GM15510 (cell line): ENCODE data around the gene CDK14.

Source experiments
- POLR2A ChIP-seq: IDR thresholded peaks from 3 replicates; pipeline ENCODE4 v1.6.1; 2011; ENCODE audit warnings: borderline replicate concordance; ENCODE audit not compliant: insufficient read length; ENCODE audit errors: extremely low read depth

The CDK14 gene

DNA sequence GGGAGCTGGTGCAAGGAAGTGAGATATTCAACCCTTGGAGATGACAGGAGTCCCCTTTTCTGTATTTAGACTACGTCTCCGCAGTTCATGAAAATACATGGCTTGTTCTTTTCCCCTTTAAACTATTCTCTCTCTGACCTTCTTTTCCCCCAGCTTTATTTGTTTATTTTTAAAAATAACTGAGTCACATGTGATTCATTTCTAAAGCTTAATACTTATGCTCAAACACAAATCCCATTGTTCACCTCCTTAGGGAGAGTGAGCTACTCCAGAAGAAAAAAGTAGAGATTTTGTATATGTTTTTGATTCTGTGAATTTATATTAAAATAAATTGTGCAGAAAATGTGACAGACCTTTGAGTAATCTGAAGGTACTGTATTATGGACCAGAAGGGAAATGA lies 632.2 kb downstream of the CDK14 start:
- no peak for TF ChIP-seq POLR2A

DNA sequence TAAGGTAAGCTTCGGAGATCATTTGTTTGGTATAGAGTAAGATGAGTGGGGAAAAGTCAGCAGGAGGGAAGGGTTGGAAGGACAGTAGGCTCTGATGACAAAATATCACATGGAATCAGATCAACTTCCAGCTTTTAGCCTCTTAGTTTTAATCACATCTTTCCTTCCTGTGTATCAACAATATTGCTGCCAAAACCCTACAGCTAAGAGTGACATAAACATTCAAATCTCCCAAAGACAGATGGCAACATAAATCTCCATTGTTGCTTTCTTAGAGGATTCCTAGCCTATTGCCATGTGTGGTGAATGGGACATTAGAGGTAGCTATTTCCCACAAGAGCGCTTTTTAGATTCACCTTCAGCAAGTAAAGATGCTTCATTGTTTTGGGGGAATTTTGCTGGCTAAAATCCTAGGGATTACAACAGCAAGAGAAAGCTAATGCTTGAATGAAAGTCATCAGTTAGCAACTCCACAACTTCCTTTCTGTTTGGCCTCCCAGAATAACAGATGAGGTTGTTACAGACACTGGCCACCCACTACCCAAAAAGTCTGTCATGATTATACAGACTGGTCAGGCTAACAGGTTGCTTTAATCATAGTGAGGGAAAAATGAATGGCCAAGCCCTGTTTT lies 632.9 kb downstream of the CDK14 start:
- TF ChIP-seq POLR2A, result no peak

- TF ChIP-seq POLR2A, result no peak
These were observed 634.0 kb downstream of the CDK14 start for GRCh38 chr7:91230100-91230499.

DNA sequence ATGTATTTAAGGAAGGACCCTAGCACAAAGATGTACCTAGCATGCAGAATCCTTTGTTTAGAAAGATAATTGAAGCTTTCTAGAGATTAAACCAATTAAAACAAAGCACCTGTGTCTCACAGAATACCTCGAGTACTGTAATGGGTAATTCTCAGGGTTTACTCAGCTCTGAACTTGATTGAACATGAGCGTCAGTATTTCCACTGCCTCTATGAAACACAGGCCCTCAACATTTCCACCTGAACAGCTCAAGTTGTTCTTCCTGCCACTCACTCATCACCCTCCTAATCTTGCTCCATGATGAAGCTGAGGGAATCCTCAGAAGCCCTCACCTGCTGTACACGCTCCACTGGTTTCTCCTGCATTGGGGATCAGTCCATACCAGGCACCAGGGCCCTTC lies 634.4 kb downstream of the CDK14 start:
- no peak for TF ChIP-seq POLR2A

- no peak for TF ChIP-seq POLR2A
These were observed 637.1 kb downstream of the CDK14 start for GRCh38 chr7:91233212-91233611.

- no peak for TF ChIP-seq POLR2A
These were observed 639.2 kb downstream of the CDK14 start for GRCh38 chr7:91235211-91235832.

GRCh38 chr7:91239171-91239604 lies 643.1 kb downstream of the CDK14 start:
- TF ChIP-seq POLR2A, result no peak

DNA sequence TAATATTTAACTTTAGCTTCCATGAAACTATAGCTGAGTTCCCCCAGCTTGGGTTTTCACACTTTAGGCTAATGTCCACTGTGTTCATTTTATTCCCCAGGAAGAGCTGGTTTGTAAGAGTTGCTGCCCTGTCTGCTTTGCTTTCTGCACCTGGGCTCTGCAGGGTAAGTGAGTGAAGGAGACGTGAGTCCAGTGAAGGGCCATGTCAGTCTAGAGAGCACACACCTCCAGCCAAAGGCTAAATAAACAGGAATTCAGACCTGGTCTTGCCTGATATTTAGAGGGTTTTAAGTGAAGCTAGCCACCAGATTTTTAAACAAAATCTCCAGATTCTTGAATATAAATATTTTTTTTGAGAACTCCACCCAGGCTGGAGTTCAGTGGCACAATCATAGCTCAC lies 643.7 kb downstream of the CDK14 start:
- no peak for TF ChIP-seq POLR2A

DNA sequence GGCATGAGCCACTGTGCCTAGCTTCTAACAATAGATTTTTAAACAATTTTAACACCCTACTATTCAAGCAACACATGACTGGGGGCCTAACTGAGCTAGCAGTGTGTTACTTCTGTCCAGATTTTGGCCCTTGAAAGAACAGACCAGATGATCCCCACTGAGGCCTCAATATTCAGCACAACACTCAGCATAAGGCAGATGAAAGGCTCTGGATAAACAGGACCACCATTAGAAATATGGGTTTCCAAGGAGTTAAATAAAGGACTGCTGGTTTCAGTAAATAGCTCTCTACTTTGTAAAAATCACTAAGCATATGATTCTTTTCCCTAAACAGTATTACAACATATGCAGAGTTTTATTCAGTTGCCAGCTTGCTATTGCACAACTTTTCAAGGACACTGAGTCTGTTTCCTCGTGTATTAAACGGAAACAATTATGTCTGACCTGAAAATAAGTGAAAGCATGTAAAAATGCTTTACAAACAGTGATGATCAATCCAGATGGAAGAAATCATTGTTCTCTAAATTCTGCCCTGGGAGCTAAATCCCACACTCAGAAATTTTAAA lies 644.3 kb downstream of the CDK14 start:
- TF ChIP-seq POLR2A, result no peak

DNA sequence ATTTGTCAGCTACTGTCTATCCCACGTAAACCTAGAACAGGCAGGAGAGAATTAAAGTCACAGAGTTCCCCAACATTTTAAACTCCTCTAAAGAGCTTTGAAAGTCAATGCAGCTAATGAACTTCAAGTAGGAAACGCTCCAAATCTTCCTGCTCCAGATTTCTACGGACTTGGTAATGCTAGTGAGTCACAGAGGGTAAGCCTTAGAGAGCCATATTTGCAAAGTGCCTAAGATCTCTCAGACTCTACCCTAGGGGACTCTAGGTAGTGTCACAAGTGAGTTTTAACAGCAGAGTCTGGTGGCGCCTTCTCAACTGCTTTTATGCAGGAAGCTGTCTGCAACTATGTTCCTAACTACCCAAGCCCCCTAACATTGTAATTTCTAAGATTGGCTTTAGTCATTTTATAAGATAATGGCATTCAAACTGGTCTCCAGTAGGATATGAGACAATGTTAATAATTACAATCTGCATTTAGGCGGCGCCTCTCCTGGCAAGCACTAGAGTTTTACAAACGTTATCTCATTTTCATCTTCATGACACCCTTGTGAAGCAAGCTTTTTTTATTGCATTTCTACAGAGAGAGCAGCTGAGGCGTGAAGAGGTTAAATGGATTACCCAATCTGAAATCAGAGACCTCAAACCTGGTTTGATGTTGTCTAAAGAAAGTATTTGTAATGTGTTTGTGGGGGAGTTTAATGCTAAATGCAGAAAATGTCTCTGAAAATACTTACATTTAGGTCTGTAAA lies 646.1 kb downstream of the CDK14 start:
- no peak for TF ChIP-seq POLR2A

- TF ChIP-seq POLR2A, result no peak
These were observed 647.6 kb downstream of the CDK14 start for GRCh38 chr7:91243591-91244301.

DNA sequence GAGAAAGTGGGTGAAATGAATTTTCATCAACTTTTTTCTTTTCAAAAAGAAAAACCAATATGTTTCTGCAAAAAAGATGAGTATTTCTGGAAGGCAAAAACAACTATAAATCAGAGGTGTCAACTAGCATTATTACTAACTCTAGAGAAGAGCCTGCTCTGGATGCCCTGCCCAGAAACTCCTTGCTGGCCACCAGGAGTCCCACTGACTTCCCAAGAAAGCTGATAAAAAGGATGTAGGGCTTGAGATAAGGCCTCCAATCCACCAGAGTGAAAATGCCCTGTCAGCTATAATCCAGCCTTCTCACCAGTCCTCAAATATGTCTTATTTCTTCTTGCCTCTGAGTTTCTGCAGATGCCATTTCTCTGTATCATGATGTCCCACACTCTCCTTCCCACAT lies 651.4 kb downstream of the CDK14 start:
- TF ChIP-seq POLR2A, result no peak

- TF ChIP-seq POLR2A, result no peak
These were observed 652.9 kb downstream of the CDK14 start for GRCh38 chr7:91248996-91249395.

- TF ChIP-seq POLR2A, result no peak
These were observed 653.5 kb downstream of the CDK14 start for GRCh38 chr7:91249506-91250233.
